HG02763 (cell line): Measurements from ENCODE around the gene DNAI2.

Source experiments
- ATAC-seq: cut with Tn5 transposase; IDR thresholded peaks from one replicate; pipeline ENCODE4 v1.9.1; 2021; ENCODE audit warnings: mild to moderate bottlenecking, moderate library complexity; ENCODE audit not compliant: unreplicated experiment

The DNAI2 gene

DNA sequence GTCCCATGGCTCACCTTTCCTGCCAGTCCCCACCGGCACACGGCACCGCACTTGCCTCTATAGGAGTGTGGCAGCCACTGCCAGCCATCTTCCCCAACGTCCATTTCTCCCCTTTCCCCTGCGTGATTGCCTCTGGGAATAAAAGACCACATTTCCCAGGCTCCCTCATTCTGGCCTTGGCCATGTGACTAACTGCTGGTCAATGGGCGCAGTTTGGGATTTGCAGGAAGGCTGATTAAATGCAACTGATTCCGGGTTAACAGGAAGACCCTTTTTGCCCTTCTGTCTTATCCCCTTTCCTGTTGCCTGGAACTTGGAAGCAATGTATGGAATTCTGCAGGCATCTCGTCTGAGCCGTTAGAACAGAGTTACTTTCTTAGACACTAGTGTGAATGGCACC lies 84.7 kb downstream of the DNAI2 start:
- ATAC-seq = no peak

DNA sequence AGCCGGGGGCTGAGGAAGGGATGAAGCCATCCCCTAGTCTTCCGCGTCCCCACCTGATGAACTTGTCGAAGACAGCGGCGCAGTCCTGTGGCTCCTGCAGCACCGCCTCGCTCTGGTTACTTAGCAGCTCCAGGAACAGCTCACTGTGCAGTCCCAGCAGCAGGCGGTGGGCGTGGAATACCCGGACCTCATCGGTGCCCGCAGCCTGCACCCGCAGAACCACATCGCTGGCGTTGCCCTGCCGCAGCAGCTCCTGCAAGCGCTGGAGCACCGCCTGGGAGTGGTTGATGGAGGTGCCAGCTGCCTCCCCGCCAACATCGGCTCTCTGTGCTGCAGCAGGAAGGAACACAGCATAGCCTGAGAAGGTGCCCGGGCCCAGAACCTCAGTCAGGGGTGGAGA lies 85.9 kb downstream of the DNAI2 start:
- ATAC-seq = no peak

DNA sequence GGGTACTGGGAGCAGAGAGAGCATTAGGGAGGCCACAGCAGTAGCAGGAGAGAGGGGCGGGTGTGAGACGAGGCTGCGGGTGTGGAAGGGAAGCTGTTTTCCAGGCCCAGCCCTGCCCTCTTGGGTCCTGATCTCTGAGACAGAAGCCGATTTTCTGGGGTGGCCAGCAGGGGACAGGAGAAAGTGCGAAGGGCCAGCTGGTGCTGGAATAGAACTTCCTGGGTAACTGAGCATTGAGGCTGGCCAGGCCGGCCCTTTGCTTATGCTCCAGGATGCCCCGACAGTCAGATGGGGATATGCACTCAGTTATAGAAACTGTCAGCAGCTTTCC lies 86.8 kb downstream of the DNAI2 start:
- ATAC-seq = no peak

DNA sequence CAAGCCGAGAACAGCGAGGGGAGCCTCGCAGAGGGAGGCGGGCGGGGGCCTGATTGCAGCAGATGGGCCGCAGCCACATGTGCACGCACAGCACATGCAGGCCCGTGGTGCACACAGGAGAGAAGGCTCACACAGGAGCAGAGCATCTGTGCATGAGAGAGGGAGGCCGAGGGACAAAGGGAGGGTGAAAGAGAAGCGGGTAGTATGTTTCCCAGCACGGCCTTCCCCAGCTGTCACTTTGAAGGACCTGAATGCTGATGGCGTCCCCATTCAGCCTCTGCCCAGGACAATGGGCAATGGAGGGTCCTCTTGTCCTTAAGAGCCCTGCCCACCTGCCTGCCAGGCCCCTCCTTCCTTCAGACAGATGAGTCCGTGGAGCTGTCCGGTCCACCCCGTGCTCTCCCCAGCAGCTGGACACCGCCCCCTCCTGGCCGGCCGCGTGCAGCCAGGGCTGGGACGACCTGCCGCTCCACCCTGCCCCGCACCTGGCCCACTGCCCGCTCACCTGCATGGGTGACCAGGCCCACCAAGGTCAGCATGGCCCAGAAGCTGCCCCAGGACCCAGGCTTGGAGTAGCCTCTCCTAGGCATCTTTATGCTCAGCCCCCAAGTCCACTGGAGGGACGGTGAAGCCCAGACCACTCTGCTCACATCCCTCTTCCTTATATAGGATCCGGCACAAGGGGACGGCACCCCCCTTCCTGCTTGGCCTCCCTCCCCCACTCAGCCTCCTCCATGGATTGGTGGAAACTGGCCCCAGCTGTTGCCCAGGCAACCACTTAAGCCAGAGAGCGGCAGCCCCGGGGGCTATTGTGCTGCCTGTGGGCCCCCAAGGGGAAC lies 87.4 kb downstream of the DNAI2 start, which contains the start of gene BTBD17:
BTBD17 (minus strand) TSS at position 639 of the 839 bp plus-strand sequence; CDS start at position 590, 49 bp downstream.
- ATAC-seq = no peak

DNA sequence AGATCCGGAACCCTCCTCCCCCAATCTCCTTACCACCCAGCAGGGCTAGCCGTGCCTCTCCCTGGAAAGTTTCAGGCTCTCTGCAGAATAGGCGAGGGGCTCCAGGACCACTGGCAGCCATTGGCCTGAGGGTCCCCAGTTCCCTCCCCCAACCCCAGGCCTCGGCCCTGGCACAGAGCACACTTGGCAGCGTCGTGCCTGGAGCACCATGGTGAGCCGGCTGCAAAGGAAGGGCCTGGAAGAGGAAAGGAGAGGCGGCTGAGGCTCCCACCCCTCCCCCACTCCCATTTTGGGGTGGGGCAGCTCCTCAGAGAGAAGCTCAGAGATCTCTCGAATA lies 88.0 kb downstream of the DNAI2 start:
- ATAC-seq = no peak

DNA sequence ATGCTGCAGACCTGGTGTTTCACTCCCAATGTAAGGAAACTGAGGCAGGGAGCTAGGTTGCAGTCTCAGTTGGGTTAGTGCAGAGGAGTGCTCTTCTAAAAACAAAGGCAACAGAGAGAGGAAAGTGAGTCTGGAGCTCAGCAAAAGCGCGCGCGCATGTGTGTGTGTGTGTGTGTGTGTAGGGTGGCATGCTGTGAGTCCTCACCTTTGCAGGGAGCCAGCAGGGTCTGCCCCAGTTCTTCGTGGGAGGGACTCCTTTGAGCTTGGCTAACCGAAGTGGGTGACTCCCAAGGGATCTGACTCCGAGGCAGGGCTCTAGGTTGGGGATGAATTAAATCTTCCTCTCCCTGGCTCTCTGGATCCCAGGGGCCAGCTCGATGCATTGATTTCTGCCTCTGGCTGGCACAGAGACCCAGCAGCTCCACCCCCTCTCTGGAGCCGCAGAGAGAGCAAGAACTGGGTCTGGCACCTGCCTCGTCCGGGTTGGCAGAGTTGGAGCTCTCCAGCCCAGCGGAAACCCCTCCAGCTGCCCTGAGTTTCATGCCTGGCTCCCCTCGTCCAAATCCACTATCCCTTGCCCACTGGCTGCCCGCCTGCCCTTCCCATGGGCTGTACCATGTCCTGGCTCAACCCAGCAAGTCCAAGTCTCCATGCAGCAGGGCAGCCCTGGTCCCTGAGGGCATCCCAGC lies 88.9 kb downstream of the DNAI2 start:
- ATAC-seq = no peak
